Measurements from ENCODE around the gene TCF7L2.

- TF ChIP-seq CTCF (IDR thresholded peaks at IDR 0.05) (no peak), EP300 (IDR thresholded peaks at IDR 0.05) (no peak), POLR2A (IDR thresholded peaks at IDR 0.05) (no peak)
Observed at GRCh38 chr10:113053091-113053490, 103.0 kb downstream of the TCF7L2 start.

All from ovary (tissue), 3 donors.